GM19452 (cell line): ENCODE data around the gene MEIS3.
"Not testable (repeated sequence)": the region's sequence is repeated elsewhere in the genome, so short reads cannot be mapped to it uniquely, and the experiment has no call there.

Experiments used
- ATAC-seq: cut with Tn5 transposase; IDR thresholded peaks from one replicate; pipeline ENCODE4 v1.9.1; 2021; ENCODE audit not compliant: unreplicated experiment

The MEIS3 gene

GRCh38 chr19:47388721-47389120 is 30.6 kb downstream of the MEIS3 start:
- not testable (repeated sequence) for ATAC-seq

- ATAC-seq, result not testable (repeated sequence)
Measured at GRCh38 chr19:47387623-47388022, 31.7 kb downstream of the MEIS3 start.

GRCh38 chr19:47386582-47386981 is 32.7 kb downstream of the MEIS3 start:
- ATAC-seq, result not testable (repeated sequence)

DNA sequence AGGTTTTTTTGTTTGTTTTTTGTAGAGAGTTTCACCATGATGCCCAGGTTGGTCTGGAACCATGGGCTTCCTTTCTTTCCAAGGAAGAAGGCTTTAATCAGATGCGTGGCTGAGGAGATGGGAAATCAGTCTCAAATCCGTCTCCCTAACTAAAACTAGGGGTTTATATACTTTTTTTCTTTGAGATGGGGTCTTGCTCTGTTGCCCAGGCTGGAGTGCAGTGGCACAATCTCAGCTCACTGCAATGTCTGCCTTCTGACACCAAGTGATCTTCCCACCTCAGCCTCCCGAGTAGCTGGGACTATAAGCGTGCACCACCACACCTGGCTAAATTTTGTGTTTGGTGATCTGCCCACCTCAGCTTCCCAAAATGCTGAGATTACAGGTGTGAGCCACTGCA is 34.8 kb downstream of the MEIS3 start:
- not testable (repeated sequence) for ATAC-seq

DNA sequence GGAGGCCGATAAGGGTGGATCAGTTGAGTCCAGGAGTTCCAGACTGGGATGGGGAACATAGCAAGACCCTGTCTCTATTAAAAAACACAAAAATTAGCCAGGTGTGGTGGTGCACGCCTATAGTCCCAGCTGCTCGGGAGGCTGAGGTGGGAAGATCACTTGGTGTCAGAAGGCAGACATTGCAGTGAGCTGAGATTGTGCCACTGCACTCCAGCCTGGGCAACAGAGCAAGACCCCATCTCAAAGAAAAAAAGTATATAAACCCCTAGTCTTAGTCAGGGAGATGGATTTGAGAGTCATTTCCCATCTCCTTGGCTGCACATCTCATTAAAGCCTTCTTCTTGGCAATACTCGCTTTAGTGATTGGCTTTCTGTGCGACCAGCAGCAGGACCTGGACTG is 35.4 kb downstream of the MEIS3 start:
- not testable (repeated sequence) for ATAC-seq

GRCh38 chr19:47381653-47382279 is 37.6 kb downstream of the MEIS3 start:
- no peak for ATAC-seq

GRCh38 chr19:47381121-47381520 is 38.2 kb downstream of the MEIS3 start:
- ATAC-seq, result no peak

DNA sequence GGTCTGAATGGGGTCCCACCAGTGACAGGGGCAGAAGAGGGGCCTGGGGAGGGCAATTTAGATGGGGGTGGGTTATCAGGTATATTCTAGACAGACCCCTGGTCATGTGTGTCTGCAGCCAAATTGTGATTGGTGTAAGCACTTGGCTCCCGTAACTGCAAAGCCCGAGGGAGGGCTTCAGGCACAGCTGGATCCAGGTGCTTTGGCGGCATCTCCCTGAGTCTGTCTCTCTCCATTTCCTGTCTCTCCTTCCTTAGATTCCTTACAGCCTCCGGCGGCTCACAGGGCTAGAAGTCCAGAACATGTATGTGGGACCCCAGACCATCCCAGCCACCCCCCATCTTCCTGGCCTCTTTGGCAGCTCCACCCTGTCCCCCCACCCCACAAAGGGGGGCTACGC is 38.8 kb downstream of the MEIS3 start:
- ATAC-seq, result no peak

GRCh38 chr19:47379381-47379938 is 39.9 kb downstream of the MEIS3 start:
- no peak for ATAC-seq

- no peak for ATAC-seq
Measured at GRCh38 chr19:47378246-47378645, 41.1 kb downstream of the MEIS3 start.

GRCh38 chr19:47377801-47378200 is 41.5 kb downstream of the MEIS3 start:
- ATAC-seq, result no peak

GRCh38 chr19:47377208-47377701 is 42.1 kb downstream of the MEIS3 start:
- no peak for ATAC-seq

- no peak for ATAC-seq
Measured at GRCh38 chr19:47376589-47377144, 42.7 kb downstream of the MEIS3 start.

GRCh38 chr19:47375694-47376588 is 43.4 kb downstream of the MEIS3 start:
- no peak for ATAC-seq

GRCh38 chr19:47374876-47375693 is 44.2 kb downstream of the MEIS3 start:
- ATAC-seq, result no peak

DNA sequence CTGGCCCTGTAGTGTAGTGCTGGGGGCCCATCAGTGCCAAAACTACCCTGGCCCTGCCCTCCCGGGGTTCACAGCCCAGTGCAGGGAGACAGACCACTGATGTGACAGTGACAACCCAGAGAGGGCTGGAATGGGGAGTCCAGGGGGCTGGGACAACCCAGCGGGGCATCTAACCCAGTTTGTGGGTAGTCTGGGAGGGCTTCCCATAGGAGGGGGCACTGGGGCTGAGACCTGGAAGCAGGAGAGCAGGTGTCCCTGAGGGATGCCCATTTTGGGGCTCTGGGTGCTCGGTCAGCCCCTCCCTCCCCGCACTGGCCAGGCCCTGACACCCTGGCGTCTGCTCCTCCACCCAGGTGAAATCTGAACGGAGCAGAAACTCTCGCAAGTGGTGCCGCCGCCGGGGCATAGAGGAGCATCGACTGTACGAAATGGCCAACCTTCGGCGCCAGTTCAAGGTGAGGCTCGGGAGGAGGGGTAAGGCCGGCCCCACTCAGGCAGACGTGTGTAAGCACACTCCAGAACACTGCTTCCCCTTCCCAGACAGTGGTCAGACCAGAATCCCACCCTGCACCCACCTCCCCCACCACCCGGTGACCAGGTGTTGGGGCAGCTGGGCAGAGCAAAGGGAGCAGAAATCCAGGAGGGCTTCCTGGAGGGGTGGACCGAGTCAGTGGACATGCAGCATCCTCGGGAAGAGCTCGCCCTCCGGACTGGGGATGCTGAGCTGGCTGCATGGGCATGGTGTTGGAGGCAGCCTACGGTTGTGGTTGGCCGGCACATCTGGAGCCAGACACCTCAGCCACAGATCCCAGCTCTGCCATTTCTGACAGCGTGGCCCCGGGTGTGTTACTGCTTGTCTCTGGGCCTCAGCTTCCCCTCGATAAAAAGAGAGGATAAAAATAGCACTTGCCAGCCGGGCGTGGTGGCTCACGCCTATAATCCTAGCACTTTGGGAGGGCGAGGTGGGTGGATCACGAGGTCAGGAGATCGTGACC is 45.8 kb downstream of the MEIS3 start:
- ATAC-seq, result no peak

DNA sequence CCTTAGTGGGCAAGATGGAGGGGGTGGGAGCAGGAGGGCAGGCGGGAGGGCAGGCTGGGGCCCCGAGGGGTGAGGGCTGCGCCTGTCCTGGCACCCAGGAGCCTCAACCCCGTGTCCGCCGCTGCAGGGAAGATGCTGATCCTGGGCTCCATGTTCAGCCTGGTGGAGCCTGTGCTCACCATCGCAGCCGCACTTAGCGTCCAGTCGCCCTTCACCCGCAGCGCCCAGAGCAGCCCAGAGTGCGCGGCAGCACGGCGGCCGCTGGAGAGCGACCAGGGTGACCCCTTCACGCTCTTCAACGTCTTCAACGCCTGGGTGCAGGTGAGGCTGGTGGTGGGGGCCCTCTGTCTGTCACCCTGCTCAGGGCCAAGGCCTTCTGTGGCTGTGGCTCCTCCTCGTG is 46.7 kb downstream of the MEIS3 start:
- ATAC-seq, result no peak

DNA sequence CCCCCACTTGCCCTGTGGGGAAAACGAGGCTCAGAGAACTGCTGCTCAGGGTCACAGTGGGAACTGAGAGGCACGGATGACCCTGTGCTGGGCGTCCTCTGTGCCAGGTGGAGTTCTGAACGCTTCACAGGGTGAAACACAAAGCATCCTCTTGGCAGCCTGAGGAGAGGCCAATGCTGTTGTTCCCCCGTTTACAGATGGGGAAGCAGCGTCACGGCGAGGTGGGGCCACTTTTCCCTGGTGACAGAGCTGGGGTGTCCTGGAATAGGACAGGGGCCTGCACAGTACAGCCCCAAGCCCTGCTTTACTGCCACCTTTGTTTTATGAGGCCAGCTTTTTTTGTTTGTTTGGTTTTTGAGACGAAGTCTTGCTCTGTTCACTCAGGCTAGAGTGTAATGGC is 48.1 kb downstream of the MEIS3 start:
- ATAC-seq, result no peak

DNA sequence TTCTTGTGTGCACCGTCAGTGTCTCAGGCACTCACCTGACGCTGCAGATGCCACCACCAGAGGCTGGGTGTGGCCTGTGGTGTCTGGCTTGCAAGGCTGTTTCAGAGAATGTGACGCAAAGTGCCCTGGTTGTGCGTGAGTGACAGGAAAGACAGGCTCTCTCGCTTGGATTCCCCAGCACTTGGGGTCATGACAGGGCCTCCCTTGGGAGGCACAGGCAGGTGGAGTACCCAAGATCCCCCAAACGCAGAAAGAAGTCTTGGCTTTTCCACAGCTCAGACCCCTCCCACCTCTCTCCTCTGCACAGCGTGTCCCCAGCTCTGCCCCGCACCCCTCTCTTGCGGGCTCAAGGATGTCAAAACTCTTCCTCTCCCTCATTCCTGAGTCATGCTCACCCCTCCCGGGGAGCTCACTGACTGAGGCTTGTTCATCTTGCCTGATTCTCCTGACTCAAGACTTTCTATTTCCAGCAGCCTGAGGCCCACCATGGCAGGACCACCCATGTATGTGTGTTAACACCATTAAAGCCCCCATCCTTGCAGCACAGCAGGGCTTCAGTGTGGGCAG is 49.2 kb downstream of the MEIS3 start:
- ATAC-seq, result no peak
